ENCODE results near the gene MX1. TPM values are rescaled to one million over a fixed set of nuclear protein-coding genes. Genes with fewer than 3 reads are reported as not detected.

MX1 gene
- total and polyA plus RNA-seq, 4 donors, result 15.1 to 21.3 (median 18.0) TPM

GRCh38 chr21:41459884-41460534 is 34.0 kb downstream of the MX1 start:
- H3K27me3 ChIP-seq (ENCODE audit: control insufficient read depth in 4 of 4, insufficient read depth in 4 of 4, low read length in 3 of 4), result no peaks in the 10 kb centered on the region
- peaks cover 0 to 35% (median 24%) of the 10 kb centered on the region in 4 donors for H3K36me3 ChIP-seq (ENCODE audit: control insufficient read depth in 4 of 4, insufficient read depth in 3 of 4, low read depth in 1 of 4, low read length in 3 of 4)
- H3K27ac ChIP-seq (ENCODE audit: low read depth in 1 of 2, low read length in 2 of 2), result no peak overlapping the region
- H3K4me3 ChIP-seq (ENCODE audit: low read depth in 1 of 3, low read length in 3 of 3), result no peak overlapping the region
- no peak for DNase-seq (ENCODE audit: low spot score)
- TF ChIP-seq SP1 (IDR thresholded peaks at IDR 0.05), result no peak
- no peak for TF ChIP-seq FOXA2 (IDR thresholded peaks at IDR 0.05)
- TF ChIP-seq ZBTB33 (IDR thresholded peaks at IDR 0.05), result no peak
- TF ChIP-seq CTCF (IDR thresholded peaks at IDR 0.05; ENCODE audit: low read depth, low read length, missing input control), result no peak
- TF ChIP-seq NR2F2 (IDR thresholded peaks at IDR 0.05), result no peak
- no peak for TF ChIP-seq EGR1 (IDR thresholded peaks at IDR 0.05; ENCODE audit: low read depth in 2 of 2)
- no peak for TF ChIP-seq RAD21 (IDR thresholded peaks at IDR 0.05)
- no peak for TF ChIP-seq MAX (IDR thresholded peaks at IDR 0.05)
- H3K9ac ChIP-seq (ENCODE audit: low read depth in 1 of 2, low read length in 2 of 2), result no peak overlapping the region
- no peaks in the 10 kb centered on the region for H3K9me3 ChIP-seq (ENCODE audit: control insufficient read depth in 4 of 4, low read length in 3 of 4)
- peaks cover 0 to 8% (median 3%) of the 10 kb centered on the region in 4 donors for H3K4me1 ChIP-seq (ENCODE audit: control insufficient read depth in 4 of 4, insufficient read depth in 4 of 4, low read length in 3 of 4)
- 86% methylated on average over 9 of the region's 9 CpGs for whole genome bisulfite sequencing

- Histone ChIP-seq H3K27me3 (ENCODE audit: control insufficient read depth in 4 of 4, insufficient read depth in 4 of 4, low read length in 3 of 4) (no peaks in the 10 kb centered on the region), H3K4me1 (ENCODE audit: control insufficient read depth in 4 of 4, insufficient read depth in 4 of 4, low read length in 3 of 4) (peaks cover 0 to 8% (median 3%) of the 10 kb centered on the region in 4 donors), H3K9ac (ENCODE audit: low read depth in 1 of 2, low read length in 2 of 2) (no peak overlapping the region), H3K4me3 (ENCODE audit: low read depth in 1 of 3, low read length in 3 of 3) (no peak overlapping the region), H3K27ac (ENCODE audit: low read depth in 1 of 2, low read length in 2 of 2) (no peak overlapping the region), H3K36me3 (ENCODE audit: control insufficient read depth in 4 of 4, insufficient read depth in 3 of 4, low read depth in 1 of 4, low read length in 3 of 4) (peaks cover 0 to 37% (median 27%) of the 10 kb centered on the region in 4 donors), H3K9me3 (ENCODE audit: control insufficient read depth in 4 of 4, low read length in 3 of 4) (no peaks in the 10 kb centered on the region)
- 42% methylated on average over 17 of the region's 17 CpGs for WGBS
- peak; percentile 58 for DNase-seq (ENCODE audit: low spot score)
- TF ChIP-seq HNF4G (IDR thresholded peaks at IDR 0.05), result no peak
- TF ChIP-seq FOXA2 (IDR thresholded peaks at IDR 0.05), result no peak
- no peak for TF ChIP-seq SP1 (IDR thresholded peaks at IDR 0.05)
- peak in 1 of 2 donors; percentile 29 for TF ChIP-seq RXRA (IDR thresholded peaks at IDR 0.05)
- no peak for TF ChIP-seq JUND (IDR thresholded peaks at IDR 0.05)
- peak; percentile 80 for TF ChIP-seq CTCF (IDR thresholded peaks at IDR 0.05; ENCODE audit: low read depth, low read length, missing input control)
- TF ChIP-seq ZBTB33 (IDR thresholded peaks at IDR 0.05), result no peak
- TF ChIP-seq GABPA (IDR thresholded peaks at IDR 0.05 in 1 of 2, conservative IDR thresholded peaks at IDR 0.05 in 1 of 2), result no peak
- TF ChIP-seq HNF4A (conservative IDR thresholded peaks at IDR 0.05), result peak in 1 of 2 donors; percentile 29
- no peak for TF ChIP-seq YY1 (IDR thresholded peaks at IDR 0.05)
- no peak for TF ChIP-seq EGR1 (IDR thresholded peaks at IDR 0.05; ENCODE audit: low read depth in 2 of 2)
- TF ChIP-seq REST (IDR thresholded peaks at IDR 0.05), result no peak
- TF ChIP-seq RAD21 (IDR thresholded peaks at IDR 0.05), result peak; percentile 84 to 95
- no peak for TF ChIP-seq TAF1 (conservative IDR thresholded peaks at IDR 0.05)
- TF ChIP-seq FOXA1 (IDR thresholded peaks at IDR 0.05), result no peak
- TF ChIP-seq NR2F2 (IDR thresholded peaks at IDR 0.05), result no peak
These were observed 34.8 kb downstream of the MX1 start for GRCh38 chr21:41460578-41461527.
